ENCODE results near the gene SBF2. TPM values are rescaled to one million over a fixed set of nuclear protein-coding genes. Genes with fewer than 3 reads are reported as not detected.

Gene SBF2
- total and polyA plus RNA-seq, 9 of the 15 experiments (the other 6 are each of a cell fraction or from before 2014, with no cell fraction given) = 0.80 to 9.5 (median 5.0) TPM

DNA sequence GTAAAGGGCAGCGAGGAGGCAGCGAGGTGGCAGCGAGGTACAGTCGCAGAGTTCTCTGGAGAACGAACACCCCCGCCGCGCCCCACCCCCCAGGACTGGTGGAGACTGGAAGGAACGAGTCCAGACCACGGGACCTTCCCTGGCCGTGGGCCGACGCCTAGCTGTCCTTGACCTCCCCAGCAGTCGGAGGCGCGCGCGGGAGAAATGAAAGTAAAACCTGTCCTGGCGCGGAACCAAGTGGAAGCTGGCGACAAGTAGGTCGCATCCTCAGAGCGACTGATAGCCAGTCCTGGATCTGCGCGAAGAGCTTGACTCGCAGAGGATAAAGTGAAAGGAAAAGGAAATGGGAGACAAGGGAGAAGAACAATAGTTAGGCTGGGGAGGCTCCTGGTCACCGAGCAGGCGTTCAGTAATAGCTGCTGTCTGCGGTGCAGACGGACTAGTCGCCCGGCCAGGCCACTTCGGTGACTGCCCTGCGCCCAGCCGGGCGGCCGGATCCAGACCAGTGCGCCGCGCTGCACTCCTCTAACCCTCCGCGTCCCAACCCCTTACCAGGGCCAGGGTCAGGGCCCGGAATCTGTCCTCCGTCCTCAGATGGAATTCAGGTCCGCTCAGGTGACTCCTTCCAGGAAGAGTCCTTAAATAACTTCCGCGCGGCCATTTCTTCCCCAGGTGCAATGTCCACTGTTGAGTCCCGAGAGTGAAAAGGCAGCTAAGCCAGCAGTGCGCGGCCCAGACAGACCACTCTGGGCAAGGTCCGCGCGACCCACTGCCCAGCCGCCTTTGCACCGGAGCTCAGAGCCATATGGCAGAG, 8.9 kb upstream of the SBF2 start (continued):
- TF ChIP-seq VEZF1 (CRISPR knock-in tag; IDR thresholded peaks at IDR 0.05) (peak; percentile 43; the same call in 1 of the 2 replicates), MTF1 (CRISPR knock-in tag; IDR thresholded peaks at IDR 0.05; ENCODE audit: borderline replicate concordance) (no peak), POLR2H (tag; IDR thresholded peaks at IDR 0.05; ENCODE audit: low read depth) (no peak)
- TF ChIP-seq, protein P1, sequence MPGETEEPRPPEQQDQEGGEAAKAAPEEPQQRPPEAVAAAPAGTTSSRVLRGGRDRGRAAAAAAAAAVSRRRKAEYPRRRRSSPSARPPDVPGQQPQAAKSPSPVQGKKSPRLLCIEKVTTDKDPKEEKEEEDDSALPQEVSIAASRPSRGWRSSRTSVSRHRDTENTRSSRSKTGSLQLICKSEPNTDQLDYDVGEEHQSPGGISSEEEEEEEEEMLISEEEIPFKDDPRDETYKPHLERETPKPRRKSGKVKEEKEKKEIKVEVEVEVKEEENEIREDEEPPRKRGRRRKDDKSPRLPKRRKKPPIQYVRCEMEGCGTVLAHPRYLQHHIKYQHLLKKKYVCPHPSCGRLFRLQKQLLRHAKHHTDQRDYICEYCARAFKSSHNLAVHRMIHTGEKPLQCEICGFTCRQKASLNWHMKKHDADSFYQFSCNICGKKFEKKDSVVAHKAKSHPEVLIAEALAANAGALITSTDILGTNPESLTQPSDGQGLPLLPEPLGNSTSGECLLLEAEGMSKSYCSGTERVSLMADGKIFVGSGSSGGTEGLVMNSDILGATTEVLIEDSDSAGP (CRISPR knock-in tag; IDR thresholded peaks at IDR 0.05) = no peak

GRCh38 chr11:10302359-10302743, 8.3 kb upstream of the SBF2 start:
- intact Hi-C loops (cut with micrococcal nuclease) = no loop called here
- peak overlapping the region; percentile 84 for H2AFZ ChIP-seq (ENCODE audit: low read depth, low read length)
- H3K79me2 ChIP-seq (ENCODE audit: control insufficient read depth, insufficient read depth, low read length) = no peaks in the 10 kb centered on the region
- H3K4me3 ChIP-seq = peak overlapping the region; percentile 45
- H3K36me3 ChIP-seq (ENCODE audit: control insufficient read depth, insufficient read depth, low read length) = no peaks in the 10 kb centered on the region
- peaks cover 25 to 27% of the 10 kb centered on the region in 2 experiments for H3K27me3 ChIP-seq (ENCODE audit: control insufficient read depth in 2 of 2, insufficient read depth in 2 of 2, low read length in 2 of 2)
- CTCF ChIA-PET (ENCODE audit: low intra/inter-chr PET ratio) = no interaction called here
- no peaks in the 10 kb centered on the region for H3K9me1 ChIP-seq (ENCODE audit: control insufficient read depth, insufficient read depth, low read length)
- BruUV-seq (replicated peaks) = no TSS peak
- peak overlapping the region in 1 of 2 experiments; percentile 33; a peak in 3 of 4 replicates for H3K9ac ChIP-seq (ENCODE audit: insufficient read depth in 1 of 2, low read depth in 2 of 2, low read length in 2 of 2)
- in situ Hi-C loops (cut with MboI) = loop anchor here (25.0 kb wide), 1 partner anchor 440 kb away; no protein-coding TSS in a partner anchor
- 0 out of 2 replicates have a peak, but pooled peaks cover 4% of the 10 kb centered on the region for H4K20me1 ChIP-seq (replicated peaks; ENCODE audit: control insufficient read depth, insufficient read depth, low read length)
- POLR2A ChIA-PET = interaction anchor here (0.7 to 1.2 kb wide), 3 partner anchors 9 to 162 kb away, joined by 3 to 6 read pairs (median 3); no protein-coding TSS in a partner anchor
- DNase-seq (ENCODE audit: extremely low read depth in 1 of 4, low spot score in 3 of 4) = no peak
- H3K9me3 ChIP-seq (replicated peaks; ENCODE audit: control insufficient read depth, insufficient read depth, low read depth, low read length) = no peaks in the 10 kb centered on the region
- no peak overlapping the region for H3K27ac ChIP-seq (ENCODE audit: extremely low read depth, low read depth, low read length)
- no peak for ATAC-seq
- H3K4me2 ChIP-seq (ENCODE audit: insufficient read depth, low read length) = peak overlapping the region; percentile 84
- 6% methylated on average over 10 of the region's 10 CpGs for WGBS (ENCODE audit: insufficient coverage, low coverage, missing lambda C conversion rate)
- FAIRE-seq = no peak
- peaks cover 14 to 43% of the 10 kb centered on the region in 2 experiments for H3K4me1 ChIP-seq (replicated peaks in 1 of 2; ENCODE audit: control insufficient read depth in 2 of 2, insufficient read depth in 2 of 2, low read length in 2 of 2)
- TF ChIP-seq USF1 (CRISPR knock-in tag; IDR thresholded peaks at IDR 0.05) = peak; percentile 49; the same call in 1 of the 2 replicates
